PC-9 (cell line): Measurements from ENCODE around the gene PXN.

Experiments used
- CTCF ChIP-seq: fragments of 200-600 bp; sonication (generic); conservative IDR thresholded peaks from 2 replicates; pipeline ENCODE4 v1.6.1; 2017; ENCODE audit warnings: mixed run types, antibody characterized with exemption, mild to moderate bottlenecking, moderate library complexity
- EZH2 ChIP-seq: fragments of 200-600 bp; sonication (generic); IDR thresholded peaks from 2 replicates; pipeline ENCODE4 v1.8.0; 2017; ENCODE audit warnings: antibody characterized with exemption, low read depth

DNA sequence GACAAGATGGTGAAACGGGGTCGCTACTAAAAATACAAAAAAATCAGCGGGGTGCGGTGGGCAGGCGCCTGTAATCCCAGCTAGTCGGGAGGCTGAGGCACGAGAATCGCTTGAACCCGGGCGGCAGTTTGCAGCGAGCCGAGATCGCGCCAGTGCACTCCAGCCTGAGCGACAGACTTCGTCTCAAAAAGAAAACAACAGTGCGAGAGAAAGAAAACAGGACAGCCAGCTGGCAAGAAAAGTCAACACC lies 26.8 kb upstream of the PXN start:
- no peak for TF ChIP-seq CTCF
- TF ChIP-seq EZH2: no peak
